K562 (cell line): ENCODE measurements around the gene PPP1CC. TPM values are rescaled to one million over a fixed set of nuclear protein-coding genes. Genes with fewer than 3 reads are reported as not detected.

Experiments used
- CCNT2 ChIP-seq: IDR thresholded peaks from 2 replicates; pipeline ENCODE4 v1.6.1; 2011; ENCODE audit warnings: borderline replicate concordance, low read depth, mild to moderate bottlenecking, moderate library complexity, mixed read lengths, low read length; ENCODE audit not compliant: insufficient read length; ENCODE audit errors: extremely low read depth
- CREB1 ChIP-seq, 2 experiments: sonication (generic) in 1 of 2; formaldehyde crosslinking in 1 of 2; IDR thresholded peaks; 2 replicates each; pipeline versions ENCODE4 v1.6.1 to v1.8.0; 2012 to 2022; ENCODE audit warnings: inconsistent platforms in 1 of 2, mild to moderate bottlenecking in 1 of 2, missing genetic modification reagents in 1 of 2, moderate library complexity in 1 of 2
- GATAD2A ChIP-seq: fragments of 450-650 bp; IDR thresholded peaks from 2 replicates; pipeline ENCODE4 v1.6.1; 2017
- GTF2A2 ChIP-seq: IDR thresholded peaks from 2 replicates; pipeline ENCODE4 v1.6.1; 2016; ENCODE audit warnings: mild to moderate bottlenecking, missing genetic modification characterization, missing compliant biosample characterization
- LARP7 ChIP-seq: fragments of 450-650 bp; IDR thresholded peaks from 2 replicates; pipeline ENCODE4 v1.6.1; 2016
- NFIC ChIP-seq: fragments of 450-650 bp; IDR thresholded peaks from 2 replicates; pipeline ENCODE4 v1.6.1; 2017; ENCODE audit warnings: mild to moderate bottlenecking, inconsistent platforms
- NRF1 ChIP-seq, 2 experiments: fragments of 450-650 bp; IDR thresholded peaks in 1 of 2; conservative IDR thresholded peaks in 1 of 2; 2 replicates each; pipeline ENCODE4 v1.6.1; 2014; ENCODE audit warnings: mild to moderate bottlenecking in 2 of 2
- PCBP2 ChIP-seq: fragments of 200-400 bp; formaldehyde crosslinking; IDR thresholded peaks from 2 replicates; pipeline ENCODE4 v1.6.1; 2018; ENCODE audit warnings: low read length, low read depth, mild to moderate bottlenecking, moderate library complexity; ENCODE audit not compliant: poor library complexity, severe bottlenecking
- RCOR1 ChIP-seq, 2 experiments: IDR thresholded peaks; 2 replicates each; pipeline ENCODE4 v1.6.1; 2012; ENCODE audit warnings: low read depth in 2 of 2, low read length in 2 of 2, borderline replicate concordance in 1 of 2, improper control_type of control experiment in 1 of 2
- SP1 ChIP-seq: sonication (generic); formaldehyde crosslinking; IDR thresholded peaks from 2 replicates; pipeline ENCODE4 v1.8.1; 2022; ENCODE audit warnings: mild to moderate bottlenecking, missing genetic modification reagents
- TAF7 ChIP-seq: fragments of 450-650 bp; IDR thresholded peaks from 2 replicates; pipeline ENCODE4 v1.6.1; 2016; ENCODE audit warnings: missing genetic modification characterization, missing compliant biosample characterization
- TBP ChIP-seq: optimal IDR thresholded peaks from 2 replicates; pipeline ENCODE3; 2011; ENCODE audit warnings: low read depth, low read length, improper control_type of control experiment
- ZNF232 ChIP-seq: sonication (generic); formaldehyde crosslinking; IDR thresholded peaks from 2 replicates; pipeline ENCODE4 v1.8.0; 2022; ENCODE audit warnings: mild to moderate bottlenecking, missing genetic modification reagents
- polyA plus RNA-seq, 8 experiments: library from polyadenylated mRNA; depleted of rRNA in 4 of 8; stranded (reverse) in 5 of 8; unstranded in 3 of 8; fragments of >200 nt; fragmentation: Nextera tagmentation in 2 of 8; fragmentation: Illumina TruSeq in 1 of 8; extraction: Ambion mirVana in 2 of 8; extraction: Trizol in 1 of 8; gene quantifications; 2 replicates each; pipeline versions ENCODE4 v1.2.1 to v1.2.3, GENCODE V29; 2011 to 2014; ENCODE audit warnings: inconsistent platforms in 1 of 8, missing spikeins in 1 of 8
- total RNA-seq, 7 experiments: library from RNA; depleted of rRNA in 6 of 7; stranded (reverse); fragments of >200 nt in 6 of 7; fragmentation: Illumina TruSeq in 2 of 7; extraction: Trizol in 2 of 7; gene quantifications; 2 replicates each; pipeline versions ENCODE4 v1.2.1 to v1.2.3, GENCODE V29; 2011 to 2021; ENCODE audit warnings: low replicate concordance in 1 of 7
- TF ChIP-seq, protein P1 (sequence below), 2 experiments: fragments of 450-650 bp in 1 of 2; sonication (generic) in 1 of 2; formaldehyde crosslinking in 1 of 2; IDR thresholded peaks; 2 replicates each; pipeline versions ENCODE4 v1.7.1 to v1.9.0; 2016 to 2022; ENCODE audit warnings: inconsistent platforms in 1 of 2, mild to moderate bottlenecking in 1 of 2, missing genetic modification reagents in 1 of 2
- TF ChIP-seq, protein P2 (sequence below): fragments of 200-800 bp; sonication (Bioruptor generic); IDR thresholded peaks from 2 replicates; pipeline ENCODE4 v1.6.1; 2017; ENCODE audit warnings: missing genetic modification characterization, missing compliant biosample characterization

PPP1CC gene
- total and polyA plus RNA-seq, 9 of the 15 experiments (the other 6 are each of a cell fraction or from before 2014, with no cell fraction given) = 67.4 to 286 (median 195) TPM

DNA sequence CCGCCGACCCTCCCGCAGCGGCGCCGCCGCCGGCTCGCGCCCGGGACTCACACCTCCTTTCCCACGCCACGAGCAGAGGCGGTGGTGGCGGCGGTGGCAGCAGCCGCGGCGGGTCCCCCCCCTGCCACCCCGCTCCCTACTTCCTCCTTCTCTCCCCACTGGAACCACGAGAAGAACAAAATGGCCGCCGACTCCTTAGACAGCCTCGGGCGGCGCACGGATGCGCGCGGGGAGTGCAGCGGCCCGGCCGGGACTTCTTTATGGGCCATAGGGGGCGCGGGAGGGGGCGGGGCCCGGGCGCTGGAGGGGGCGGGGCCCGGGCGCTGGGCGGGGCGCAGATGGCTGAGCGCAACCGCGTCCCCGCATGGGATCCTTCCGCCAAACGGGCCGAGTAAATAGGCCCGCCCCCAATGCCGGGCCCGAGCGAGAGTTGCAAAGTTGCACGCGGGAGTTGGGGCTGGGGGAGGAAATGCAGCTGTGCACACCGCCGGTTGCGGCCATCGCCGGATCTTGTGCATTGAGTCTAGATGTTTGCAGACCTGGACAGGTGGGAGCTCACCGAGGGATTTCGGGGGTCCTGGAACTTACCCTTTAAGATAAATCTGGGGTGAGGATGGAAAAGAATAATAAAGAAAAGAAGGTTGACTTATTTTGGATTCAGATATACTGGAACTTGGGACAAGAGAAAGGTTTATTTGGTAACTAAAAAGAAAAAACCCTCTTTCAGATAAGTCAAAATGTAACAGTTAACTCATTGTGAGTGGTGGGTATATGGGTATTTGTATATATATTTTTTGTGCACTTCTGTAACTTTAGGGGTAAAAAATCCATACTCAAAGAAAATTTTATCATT is at the start of gene PPP1CC (continued):
- TF ChIP-seq, protein P1, sequence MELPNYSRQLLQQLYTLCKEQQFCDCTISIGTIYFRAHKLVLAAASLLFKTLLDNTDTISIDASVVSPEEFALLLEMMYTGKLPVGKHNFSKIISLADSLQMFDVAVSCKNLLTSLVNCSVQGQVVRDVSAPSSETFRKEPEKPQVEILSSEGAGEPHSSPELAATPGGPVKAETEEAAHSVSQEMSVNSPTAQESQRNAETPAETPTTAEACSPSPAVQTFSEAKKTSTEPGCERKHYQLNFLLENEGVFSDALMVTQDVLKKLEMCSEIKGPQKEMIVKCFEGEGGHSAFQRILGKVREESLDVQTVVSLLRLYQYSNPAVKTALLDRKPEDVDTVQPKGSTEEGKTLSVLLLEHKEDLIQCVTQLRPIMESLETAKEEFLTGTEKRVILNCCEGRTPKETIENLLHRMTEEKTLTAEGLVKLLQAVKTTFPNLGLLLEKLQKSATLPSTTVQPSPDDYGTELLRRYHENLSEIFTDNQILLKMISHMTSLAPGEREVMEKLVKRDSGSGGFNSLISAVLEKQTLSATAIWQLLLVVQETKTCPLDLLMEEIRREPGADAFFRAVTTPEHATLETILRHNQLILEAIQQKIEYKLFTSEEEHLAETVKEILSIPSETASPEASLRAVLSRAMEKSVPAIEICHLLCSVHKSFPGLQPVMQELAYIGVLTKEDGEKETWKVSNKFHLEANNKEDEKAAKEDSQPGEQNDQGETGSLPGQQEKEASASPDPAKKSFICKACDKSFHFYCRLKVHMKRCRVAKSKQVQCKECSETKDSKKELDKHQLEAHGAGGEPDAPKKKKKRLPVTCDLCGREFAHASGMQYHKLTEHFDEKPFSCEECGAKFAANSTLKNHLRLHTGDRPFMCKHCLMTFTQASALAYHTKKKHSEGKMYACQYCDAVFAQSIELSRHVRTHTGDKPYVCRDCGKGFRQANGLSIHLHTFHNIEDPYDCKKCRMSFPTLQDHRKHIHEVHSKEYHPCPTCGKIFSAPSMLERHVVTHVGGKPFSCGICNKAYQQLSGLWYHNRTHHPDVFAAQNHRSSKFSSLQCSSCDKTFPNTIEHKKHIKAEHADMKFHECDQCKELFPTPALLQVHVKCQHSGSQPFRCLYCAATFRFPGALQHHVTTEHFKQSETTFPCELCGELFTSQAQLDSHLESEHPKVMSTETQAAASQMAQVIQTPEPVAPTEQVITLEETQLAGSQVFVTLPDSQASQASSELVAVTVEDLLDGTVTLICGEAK (IDR thresholded peaks at IDR 0.05) = peak; percentile 71
- TF ChIP-seq, protein P1 (CRISPR knock-in tag; IDR thresholded peaks at IDR 0.05) = no peak
- TF ChIP-seq CCNT2 (peak; percentile 76), NRF1 (conservative IDR thresholded peaks at IDR 0.05 in 1 of 2, IDR thresholded peaks at IDR 0.05 in 1 of 2) (peak; percentile 61 to 65), GTF2A2 (0 out of 2 replicates have a peak, but pooled peaks have one; percentile 28), PCBP2 (peak; percentile 34), LARP7 (no peak), TBP (peak; percentile 95), NFIC (peak; percentile 37; the same call in 1 of the 2 replicates), GATAD2A (peak; percentile 21), RCOR1 (IDR thresholded peaks at IDR 0.05; ENCODE audit: borderline replicate concordance in 1 of 2, low read depth in 2 of 2, low read length in 2 of 2) (0 out of 4 replicates have a peak, but pooled peaks of 1 of the 2 experiments have one; percentile 19), SP1 (CRISPR knock-in tag) (peak; percentile 86), TAF7 (tag) (peak; percentile 90), CREB1 (IDR thresholded peaks at IDR 0.05) (peak; percentile 50; the same call in 1 of the 2 replicates), CREB1 (CRISPR knock-in tag; IDR thresholded peaks at IDR 0.05) (peak; percentile 24; the same call in 1 of the 2 replicates), ZNF232 (CRISPR knock-in tag) (no peak)
- TF ChIP-seq, protein P2, sequence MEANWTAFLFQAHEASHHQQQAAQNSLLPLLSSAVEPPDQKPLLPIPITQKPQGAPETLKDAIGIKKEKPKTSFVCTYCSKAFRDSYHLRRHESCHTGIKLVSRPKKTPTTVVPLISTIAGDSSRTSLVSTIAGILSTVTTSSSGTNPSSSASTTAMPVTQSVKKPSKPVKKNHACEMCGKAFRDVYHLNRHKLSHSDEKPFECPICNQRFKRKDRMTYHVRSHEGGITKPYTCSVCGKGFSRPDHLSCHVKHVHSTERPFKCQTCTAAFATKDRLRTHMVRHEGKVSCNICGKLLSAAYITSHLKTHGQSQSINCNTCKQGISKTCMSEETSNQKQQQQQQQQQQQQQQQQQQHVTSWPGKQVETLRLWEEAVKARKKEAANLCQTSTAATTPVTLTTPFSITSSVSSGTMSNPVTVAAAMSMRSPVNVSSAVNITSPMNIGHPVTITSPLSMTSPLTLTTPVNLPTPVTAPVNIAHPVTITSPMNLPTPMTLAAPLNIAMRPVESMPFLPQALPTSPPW (CRISPR knock-in tag) = peak; percentile 97
